Measurements from ENCODE around the gene SCP2.

SCP2 gene, protein sequence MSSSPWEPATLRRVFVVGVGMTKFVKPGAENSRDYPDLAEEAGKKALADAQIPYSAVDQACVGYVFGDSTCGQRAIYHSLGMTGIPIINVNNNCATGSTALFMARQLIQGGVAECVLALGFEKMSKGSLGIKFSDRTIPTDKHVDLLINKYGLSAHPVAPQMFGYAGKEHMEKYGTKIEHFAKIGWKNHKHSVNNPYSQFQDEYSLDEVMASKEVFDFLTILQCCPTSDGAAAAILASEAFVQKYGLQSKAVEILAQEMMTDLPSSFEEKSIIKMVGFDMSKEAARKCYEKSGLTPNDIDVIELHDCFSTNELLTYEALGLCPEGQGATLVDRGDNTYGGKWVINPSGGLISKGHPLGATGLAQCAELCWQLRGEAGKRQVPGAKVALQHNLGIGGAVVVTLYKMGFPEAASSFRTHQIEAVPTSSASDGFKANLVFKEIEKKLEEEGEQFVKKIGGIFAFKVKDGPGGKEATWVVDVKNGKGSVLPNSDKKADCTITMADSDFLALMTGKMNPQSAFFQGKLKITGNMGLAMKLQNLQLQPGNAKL

DNA sequence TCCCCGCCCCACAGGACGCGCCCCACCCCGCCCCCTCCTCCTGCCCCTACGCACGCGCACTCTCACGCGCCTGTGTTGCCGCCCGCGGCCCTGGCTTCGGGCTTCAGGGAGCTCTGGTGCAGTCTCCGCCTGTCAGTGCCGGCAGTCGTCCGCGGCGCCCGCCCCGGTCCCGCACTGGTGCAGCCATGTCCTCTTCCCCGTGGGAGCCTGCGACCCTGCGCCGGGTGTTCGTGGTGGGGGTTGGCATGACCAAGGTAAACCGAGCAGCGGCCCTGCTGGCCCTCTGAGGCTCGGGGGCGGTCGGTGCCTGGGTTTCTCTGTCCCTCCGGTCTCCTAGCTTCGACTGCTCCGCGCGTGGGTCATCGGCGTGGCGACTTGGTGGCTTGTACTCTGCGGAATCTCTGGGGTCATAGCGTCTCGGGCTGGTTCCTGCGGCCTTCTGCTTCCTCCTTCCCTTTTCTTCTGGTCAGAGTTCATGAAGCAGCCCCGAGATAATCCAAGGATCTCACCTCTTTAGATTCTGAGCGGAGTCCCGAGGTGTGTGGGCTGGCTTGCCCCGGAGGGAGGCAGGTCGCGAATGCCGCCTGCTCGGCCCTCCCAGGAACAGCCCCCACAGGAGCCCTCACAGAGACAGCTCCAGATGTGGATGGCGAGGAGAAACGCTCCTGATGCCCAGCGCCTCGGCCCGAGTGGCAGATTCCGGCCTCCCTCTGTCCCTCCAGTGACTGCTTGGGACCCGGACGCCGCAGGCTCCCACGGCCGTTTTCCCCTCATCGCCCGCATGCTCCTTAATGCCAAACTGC is at the start of gene SCP2:
Gene SCP2 (plus strand): TSS at position 65 of the 803 bp plus-strand sequence. CDS start 121 bp downstream, at position 186.
- DNase-seq = peak; percentile 17

DNA sequence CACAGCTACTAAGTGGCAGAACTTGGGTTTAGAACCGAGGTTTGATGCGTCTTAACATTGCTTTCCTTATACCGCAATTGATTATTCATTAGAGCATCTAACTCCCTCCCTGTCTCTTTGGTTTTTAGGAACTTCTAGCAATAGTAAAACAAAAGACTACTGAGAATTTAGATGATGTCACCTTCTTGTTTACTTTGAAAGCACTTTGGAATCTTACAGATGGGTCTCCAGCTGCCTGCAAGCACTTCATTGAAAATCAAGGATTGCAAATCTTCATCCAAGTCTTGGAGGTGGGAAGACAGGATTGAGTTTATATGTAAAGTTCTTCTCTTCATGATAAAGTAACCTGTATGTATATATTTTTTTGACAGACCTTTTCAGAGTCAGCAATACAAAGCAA is 49.5 kb upstream of the SCP2 start:
- DNase-seq = no peak

DNA sequence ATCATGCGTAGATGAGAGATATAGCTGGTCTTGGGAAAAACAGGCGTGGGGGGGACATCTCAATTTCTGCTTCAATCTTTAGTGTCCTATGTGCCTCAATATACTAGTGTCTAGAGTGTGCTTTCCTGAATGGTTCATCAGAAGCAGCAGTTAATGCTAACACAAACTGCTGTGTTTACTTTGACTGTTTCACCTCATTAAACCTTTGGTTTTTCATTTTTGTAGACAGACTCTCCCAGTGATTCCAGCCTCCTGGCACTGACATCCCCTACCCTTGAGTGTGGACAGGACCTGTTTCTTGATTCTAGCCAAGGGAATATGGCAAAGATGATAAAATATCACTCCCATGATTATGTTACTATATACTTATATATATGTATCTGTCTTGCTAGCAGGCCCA is 46.9 kb upstream of the SCP2 start:
- DNase-seq = no peak

DNA sequence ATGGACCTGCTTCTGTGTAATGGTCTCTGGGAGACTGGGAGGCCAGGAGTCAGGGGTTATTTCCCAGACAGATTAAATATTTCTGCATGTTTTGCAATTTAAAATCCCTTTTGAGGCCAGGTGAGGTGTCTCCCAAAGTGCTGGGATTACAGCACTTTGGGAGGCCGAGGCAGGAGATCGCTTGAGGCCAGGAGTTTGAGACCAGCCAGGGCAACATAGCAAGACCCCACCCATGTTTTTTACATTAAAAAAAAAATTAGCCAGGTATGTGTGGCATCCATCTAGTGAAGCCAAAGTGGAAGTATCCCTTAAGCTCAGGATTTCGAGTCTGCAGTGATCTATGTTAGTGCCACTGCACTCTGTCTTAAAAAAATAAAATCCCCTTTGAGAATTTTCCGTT is 39.6 kb upstream of the SCP2 start:
- DNase-seq = no peak

DNA sequence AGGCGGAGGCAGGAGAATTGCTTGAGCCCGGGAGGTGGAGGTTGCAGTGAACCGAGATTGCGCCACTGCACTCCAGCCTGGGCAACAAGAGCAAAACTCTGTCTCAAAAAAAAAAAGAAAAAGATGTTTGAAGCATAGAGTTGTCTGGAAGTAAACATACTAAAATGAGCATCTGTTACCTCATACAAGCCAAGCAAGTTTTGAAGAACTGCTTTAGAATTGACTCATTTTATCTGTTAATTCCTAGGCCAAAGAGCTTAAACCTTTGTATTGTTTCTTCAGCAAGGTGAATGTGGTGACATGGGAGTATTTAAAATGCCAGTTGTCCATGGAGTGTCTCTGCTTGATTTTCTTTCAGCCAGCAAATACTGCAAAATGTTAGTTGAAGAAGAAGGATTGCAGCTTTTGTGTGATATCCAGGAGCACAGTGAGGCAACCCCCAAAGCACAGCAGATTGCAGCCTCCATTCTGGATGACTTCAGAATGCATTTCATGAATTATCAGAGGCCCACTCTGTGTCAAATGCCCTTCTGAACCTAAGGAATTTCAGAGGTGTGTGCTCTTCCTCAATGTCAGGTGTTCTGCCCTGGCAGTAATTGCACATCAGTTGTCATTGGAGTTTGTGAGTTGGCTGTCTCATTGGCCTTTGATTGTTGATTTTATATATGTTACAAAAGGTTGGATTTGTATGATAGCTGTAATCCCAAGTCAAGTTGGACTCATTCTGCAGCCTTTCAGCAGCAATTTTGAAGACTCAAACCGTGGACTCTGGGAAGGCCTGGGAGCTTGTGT is 34.5 kb upstream of the SCP2 start:
- DNase-seq = no peak

DNA sequence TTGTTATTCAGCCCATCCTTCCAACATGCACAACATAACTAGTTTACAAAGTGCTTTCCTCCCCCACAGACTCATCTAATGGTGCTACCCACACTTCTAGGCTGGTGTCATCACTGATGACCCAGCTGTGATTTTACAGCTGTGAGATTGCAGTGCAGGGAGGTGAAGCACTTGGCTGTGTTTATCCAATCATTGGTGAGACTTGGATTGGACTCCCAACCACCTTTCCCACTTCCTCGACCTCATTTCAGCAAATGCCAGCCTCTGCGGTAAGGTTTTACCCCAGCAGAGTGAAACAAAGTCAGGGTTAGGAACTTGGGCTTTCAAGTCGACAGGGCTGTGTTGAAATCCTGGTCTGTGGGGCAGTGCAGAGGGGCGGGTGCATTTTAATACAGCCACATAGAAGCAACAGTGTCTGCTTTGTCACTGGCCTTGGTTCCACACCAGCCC is 27.6 kb upstream of the SCP2 start:
- DNase-seq = no peak

DNA sequence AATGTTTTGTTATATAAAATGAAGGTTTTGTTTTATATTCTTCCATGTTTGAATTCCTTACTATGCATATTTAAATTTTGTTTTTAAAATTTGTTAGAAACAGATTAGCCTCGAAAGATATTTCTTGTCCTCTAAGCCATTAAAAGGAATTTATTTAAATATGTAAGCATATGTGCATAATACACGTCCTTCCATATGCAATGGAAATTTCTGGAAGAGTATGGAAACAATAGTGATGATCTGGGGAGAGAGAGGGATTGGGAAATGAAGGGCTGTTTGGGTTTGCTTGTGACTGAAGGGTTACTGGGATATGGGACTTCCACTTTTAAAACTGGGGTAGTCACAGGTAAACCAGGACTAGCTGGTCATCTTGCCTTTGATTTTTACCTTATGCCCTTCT is 26.7 kb upstream of the SCP2 start:
- DNase-seq = no peak

DNA sequence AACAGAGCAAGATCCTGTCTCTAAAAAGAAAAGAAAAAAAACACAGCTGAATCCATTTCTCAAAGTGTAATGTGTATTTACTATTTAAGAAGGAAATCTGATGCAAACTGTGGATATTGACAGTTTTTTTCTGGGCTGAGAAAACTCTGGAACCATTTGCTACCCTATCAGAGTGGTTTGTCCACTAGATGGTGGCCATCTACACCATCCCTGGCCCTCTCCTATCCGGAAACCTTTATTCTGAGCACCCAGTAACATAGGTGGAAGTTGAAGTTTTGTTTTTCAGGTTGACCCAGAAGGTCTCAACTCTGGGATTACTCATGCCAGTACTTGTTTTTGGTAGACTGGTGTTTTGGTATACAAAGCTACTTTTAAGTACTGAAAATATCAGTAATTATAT is 25.7 kb upstream of the SCP2 start:
- no peak for DNase-seq

DNA sequence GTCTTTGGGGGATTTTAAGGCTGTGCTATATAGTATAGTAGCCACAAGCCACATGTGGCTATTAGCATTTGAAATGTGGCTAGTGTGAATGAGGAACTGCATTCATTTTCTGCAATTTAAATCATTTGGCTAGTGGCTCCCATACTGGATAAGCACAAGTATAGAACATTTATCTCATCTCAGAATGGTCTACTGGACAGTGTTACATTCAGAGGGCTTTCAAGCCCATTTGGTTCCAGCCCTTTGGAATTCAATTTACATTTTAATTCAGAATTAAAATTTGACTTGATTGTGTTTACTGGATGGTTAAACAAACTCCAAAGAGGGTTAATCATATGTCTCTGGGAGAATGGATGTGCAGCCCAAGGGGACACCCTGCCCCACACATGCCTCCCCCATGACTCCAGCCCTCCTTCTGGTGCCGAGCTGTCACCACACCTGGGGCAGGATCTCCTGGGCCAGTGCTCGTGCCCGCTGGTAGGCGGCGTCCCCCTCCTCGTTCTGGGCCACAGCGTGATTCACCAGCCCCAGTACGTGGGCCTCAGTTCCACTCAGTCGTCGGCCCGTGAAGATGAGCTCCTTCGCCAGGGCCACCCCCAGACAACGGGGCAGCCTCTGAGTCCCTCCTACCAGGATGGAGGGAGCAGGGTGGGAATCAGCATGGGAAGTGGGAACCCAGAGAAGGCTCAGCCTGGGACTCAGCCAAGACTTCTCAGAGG is 22.7 kb upstream of the SCP2 start:
- DNase-seq = no peak

DNA sequence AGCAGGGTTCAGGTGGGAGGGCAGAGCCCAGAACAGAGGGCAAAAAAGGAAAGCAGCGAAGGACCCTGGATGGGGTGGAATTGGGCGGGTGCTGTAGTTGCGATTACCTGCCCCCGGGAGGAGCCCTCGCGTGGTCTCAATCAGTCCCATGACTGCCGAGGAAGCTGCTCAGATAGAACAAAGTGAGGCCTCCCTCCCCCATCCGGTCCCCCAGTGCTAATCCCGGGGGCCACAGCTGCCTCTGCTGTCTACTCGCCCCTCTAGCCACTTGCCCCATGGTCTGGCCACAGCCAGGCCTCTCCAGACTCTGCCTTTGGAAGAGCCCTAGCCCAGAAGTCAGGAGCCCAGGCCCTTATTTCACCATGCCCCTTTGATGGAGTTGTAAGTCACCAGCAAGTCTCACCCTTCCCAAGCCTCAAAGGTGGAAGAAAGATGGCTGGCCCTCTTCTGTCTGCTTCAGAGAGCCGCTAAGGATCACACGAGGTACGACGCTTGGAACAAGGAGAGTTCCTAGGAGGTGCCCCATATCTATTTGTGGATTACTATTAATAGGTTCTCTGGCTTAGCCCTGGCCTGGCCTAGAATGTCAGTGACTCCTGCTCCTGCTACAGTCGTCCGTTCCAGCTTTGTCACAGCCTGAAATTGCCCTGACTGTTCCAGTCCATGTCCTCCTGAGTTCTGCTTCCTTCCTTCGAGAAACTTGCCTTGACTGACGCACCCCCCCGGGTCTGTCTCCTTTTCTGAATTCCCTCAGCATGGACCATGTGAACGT is 22.0 kb upstream of the SCP2 start:
- no peak for DNase-seq

DNA sequence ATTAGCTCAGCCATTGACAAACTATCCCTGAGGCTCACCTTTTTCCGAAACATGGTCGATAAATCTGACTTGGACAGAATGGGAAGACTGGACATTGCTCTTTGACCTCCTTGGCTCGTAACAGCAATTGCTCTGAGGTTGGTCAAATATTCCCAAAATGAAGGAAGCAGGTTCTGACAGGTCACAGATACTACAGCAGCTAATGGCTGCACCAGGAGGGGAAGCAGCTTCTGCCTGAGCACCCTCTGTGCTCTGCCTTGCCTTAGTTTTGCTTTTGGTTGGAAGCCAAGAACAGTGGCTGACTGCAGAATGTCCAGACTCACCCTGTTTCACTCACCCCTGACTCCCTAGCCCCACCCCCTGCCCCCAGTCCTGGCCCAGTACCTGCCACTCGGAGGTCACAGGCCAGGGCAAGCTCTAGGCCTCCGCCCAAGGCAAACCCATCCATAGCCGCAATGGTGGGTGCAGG is 20.9 kb upstream of the SCP2 start:
- no peak for DNase-seq

DNA sequence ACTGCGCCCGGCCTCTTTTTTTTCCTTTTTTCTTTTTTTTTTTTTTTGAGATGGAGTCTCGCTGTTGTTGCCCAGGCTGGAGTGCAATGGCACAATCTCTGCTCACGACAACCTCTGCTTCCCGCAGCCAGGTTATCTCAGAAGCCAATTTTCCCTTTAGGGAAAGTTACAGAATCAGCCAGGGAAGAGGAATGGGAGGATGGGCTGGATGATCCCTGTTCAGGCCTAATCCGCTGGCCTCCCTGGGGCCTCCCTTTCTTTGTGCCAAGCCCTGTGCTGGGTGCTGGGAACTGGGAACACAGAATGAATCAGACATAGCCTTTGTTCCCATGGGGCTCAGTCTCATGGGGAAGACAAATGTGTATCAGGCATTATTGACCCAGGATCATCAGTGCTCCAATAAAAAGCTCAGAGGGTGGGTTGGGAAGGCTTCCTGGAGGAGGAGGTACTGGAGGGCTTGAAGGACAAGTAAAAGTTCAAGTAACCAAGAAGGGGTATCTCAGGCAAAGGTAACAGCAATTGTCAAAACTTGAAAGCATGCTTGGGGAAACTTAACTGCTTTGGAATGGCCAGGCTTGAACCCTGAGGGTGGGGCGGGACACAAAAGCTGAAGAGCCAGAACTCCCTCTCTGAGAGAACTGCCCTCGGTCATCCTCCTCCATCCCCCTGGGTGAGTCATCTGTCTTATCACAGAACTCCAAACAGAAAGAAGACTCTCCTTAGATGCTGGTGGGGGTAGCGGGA is 19.8 kb upstream of the SCP2 start:
- DNase-seq = no peak

DNA sequence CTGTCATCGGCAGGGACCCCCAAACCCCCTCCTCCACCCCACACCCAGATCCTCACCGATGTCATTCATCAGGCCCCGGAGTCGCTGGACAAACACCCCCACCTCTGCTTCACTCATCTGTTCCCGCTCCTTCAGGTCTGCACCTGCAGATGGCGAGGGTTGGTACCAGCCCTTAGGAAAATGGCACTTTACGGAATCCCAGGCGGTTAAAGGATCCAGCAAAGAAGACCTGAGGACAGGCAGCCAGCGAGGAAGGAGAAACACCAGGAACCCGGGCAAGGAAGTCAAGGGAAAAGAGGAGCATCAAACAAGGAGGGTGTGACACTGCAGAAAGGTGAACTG is 19.3 kb upstream of the SCP2 start:
- DNase-seq = no peak

DNA sequence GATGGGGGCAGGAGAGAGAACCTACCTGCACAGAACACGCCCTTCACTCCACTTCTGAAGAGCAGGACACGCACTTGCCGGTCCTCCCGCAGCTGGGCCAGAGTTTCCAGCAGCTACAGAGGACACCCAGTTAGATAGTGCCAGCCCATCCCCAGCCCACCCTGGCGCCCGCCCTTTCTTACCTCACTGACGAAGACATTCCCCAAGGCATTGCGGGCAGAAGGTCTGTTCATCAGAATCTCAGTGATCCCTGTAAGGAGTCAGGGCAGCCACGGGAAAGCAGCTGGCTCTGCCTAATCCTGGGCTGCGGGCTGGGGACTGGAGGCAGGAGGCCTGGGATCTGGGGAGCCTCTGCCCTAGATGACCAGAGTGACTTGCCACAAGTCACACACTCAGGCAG is 15.5 kb upstream of the SCP2 start:
- no peak for DNase-seq

DNA sequence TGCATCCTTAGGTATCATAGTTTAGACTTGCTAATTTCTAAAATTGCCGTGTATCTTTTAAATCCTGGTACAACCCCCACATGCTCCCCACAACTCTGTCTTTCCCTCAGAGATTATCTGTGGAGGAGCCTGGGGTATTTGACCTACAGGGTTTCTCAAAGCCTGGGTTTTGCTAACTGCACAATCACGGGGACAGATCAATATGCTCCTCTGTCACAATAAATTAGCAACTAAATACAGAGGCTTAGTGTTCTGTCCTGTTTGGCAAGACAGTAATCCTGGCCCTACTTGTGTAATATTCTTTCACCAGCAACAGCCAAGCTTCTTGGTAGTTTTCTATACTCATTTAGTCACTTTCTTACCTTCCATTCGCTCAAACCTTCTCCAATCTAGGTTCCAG is 14.1 kb upstream of the SCP2 start:
- no peak for DNase-seq

DNA sequence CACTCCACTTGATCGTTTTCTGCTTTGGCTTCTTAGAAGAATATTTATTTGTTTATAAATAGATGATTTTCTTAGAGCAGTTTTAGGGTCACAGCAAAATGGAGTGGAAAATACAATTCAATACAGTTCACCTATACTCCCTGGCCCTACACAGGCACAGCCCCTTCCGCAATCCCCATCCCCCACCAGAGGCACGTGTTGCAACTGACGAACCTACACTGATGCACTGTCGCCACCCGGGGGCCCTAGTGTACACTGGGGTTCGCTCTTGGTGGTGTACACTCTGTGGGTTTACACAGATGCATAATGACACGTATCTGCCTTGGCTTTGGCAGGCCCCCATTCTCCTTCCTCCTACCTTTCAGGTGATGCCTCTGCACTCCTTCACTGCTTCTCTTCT is 13.5 kb upstream of the SCP2 start:
- no peak for DNase-seq

DNA sequence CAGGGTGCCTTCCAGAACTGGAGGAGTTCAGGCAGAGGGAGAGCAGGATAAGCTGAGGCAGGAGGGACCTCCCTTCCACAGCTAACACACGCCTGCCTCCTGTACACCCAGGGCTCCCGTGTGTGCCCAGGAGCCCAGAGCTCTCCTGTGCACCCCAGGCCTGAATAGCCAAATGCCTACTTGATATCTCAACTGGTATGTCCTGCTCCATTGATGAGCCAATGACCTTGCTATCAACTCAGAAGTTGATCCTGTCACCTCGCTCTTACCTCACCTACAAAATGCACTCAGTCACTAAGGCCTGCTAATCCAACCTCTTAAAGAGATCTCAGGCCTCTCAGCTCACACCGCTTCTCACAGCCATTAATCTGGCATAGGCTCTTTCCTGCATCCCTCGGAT is 12.6 kb upstream of the SCP2 start:
- DNase-seq = no peak

DNA sequence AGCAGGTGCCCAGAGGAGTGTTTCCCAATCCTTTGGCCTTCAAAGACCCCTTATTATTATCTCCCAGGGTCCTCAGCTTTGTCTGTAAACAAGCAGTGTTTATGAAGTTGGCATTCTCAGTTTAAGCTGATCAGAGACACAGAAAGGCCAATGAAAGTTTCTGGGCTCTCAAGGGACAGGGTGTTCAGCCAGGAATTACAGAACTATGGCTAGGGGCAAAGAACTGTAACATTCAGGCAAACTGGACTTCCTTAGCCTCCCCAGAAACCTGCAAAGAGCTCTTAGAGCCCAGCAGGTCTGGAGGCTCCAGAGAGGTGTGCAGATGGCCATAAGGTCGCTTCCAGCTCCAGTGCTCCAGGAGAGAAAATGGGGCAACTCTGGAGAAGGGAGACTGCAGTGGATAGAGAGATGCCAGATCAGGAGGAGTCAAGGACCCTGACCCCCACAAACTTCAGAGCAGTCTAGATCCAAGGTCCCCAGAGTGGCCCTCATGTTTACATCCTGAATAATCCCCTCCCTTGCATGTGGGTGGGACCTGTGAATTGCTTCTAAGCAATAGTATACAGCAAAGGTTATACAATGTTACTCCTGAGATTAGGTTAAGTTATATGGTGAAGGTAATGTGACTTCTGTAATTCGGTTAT is 11.7 kb upstream of the SCP2 start:
- no peak for DNase-seq

DNA sequence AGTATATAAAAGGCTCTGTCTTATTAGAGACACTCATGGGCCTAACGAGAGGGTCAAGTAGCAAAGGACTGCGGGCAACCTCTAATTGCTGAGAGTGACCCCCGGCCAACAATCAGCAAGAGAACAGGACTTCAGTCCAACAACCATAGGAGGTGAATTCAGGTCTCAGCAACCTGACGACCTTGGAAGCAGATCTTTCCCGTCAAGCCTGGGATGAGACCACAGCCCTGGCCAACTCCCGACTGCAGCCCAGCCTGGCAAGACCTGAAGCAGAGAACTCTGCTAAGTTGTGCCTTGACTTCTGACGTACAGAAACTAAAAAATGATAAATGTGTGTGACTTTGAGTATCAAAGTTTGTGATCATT is 11.2 kb upstream of the SCP2 start:
- no peak for DNase-seq

DNA sequence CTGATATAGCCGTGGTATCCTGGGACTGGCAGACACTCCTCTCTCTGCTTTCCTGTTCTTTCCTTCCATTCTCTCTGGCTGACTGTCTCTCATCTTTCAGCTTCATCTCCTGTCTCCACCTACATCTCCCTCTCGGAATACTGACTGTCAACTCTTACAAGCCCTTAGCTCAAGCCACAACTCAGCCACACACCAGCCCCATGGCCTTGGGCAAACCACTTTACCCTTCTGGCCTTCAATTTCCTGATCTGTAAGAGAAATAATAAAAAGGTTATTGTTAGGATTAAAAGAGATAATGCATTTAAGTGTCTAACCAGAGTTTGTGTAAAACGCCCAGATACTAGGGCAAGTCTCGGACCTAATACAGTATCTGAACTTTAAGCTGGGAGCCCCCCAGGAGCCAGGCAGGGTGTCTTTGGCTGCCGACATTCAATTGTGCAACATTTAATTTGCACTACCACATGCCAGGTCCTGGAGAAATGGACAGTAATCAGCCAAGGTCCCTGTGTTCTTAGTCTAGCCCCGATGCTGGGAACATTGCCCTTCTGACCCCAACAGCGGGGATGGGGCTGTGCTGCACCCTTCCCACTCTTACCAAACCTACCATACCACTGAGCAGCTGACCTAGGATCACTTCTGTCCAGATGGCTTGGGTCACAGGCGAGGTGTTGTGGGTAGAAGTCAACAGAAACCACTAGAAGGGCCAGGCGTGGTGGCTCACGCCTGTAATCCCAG is 10.7 kb upstream of the SCP2 start:
- DNase-seq = no peak
